ENCODE data around the gene SSX4B. TPM values are rescaled to one million over a fixed set of nuclear protein-coding genes. Genes with fewer than 3 reads are reported as not detected.
"Not testable (repeated sequence)": the region's sequence is repeated elsewhere in the genome, so short reads cannot be mapped to it uniquely, and the experiment has no call there.

SSX4B gene
- total RNA-seq, 1 experiment from 2014 or later, result 0.15 TPM

GRCh38 chrX:48450076-48450475 is 38.3 kb upstream of the SSX4B start:
- Histone ChIP-seq H3K4me3 (ENCODE audit: low read depth in 2 of 2, low read length in 2 of 2) (no peak overlapping the region), H3K36me3 (ENCODE audit: control insufficient read depth, insufficient read depth, low read length) (no peaks in the 10 kb centered on the region), H3K9me3 (ENCODE audit: control insufficient read depth, insufficient read depth, low read depth, low read length) (no peaks in the 10 kb centered on the region), H3K27ac (ENCODE audit: low read length) (no peak overlapping the region), H3K27me3 (ENCODE audit: control insufficient read depth, insufficient read depth, low read length) (no peaks in the 10 kb centered on the region), H3K4me1 (ENCODE audit: control insufficient read depth, insufficient read depth, low read length) (no peaks in the 10 kb centered on the region)
- TF ChIP-seq, protein P1, sequence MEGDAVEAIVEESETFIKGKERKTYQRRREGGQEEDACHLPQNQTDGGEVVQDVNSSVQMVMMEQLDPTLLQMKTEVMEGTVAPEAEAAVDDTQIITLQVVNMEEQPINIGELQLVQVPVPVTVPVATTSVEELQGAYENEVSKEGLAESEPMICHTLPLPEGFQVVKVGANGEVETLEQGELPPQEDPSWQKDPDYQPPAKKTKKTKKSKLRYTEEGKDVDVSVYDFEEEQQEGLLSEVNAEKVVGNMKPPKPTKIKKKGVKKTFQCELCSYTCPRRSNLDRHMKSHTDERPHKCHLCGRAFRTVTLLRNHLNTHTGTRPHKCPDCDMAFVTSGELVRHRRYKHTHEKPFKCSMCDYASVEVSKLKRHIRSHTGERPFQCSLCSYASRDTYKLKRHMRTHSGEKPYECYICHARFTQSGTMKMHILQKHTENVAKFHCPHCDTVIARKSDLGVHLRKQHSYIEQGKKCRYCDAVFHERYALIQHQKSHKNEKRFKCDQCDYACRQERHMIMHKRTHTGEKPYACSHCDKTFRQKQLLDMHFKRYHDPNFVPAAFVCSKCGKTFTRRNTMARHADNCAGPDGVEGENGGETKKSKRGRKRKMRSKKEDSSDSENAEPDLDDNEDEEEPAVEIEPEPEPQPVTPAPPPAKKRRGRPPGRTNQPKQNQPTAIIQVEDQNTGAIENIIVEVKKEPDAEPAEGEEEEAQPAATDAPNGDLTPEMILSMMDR (IDR thresholded peaks at IDR 0.05), result no peak
- no peak for TF ChIP-seq SIN3A (IDR thresholded peaks at IDR 0.05; ENCODE audit: borderline replicate concordance, insufficient read depth, low read depth, low read length)
- TF ChIP-seq, protein P2, sequence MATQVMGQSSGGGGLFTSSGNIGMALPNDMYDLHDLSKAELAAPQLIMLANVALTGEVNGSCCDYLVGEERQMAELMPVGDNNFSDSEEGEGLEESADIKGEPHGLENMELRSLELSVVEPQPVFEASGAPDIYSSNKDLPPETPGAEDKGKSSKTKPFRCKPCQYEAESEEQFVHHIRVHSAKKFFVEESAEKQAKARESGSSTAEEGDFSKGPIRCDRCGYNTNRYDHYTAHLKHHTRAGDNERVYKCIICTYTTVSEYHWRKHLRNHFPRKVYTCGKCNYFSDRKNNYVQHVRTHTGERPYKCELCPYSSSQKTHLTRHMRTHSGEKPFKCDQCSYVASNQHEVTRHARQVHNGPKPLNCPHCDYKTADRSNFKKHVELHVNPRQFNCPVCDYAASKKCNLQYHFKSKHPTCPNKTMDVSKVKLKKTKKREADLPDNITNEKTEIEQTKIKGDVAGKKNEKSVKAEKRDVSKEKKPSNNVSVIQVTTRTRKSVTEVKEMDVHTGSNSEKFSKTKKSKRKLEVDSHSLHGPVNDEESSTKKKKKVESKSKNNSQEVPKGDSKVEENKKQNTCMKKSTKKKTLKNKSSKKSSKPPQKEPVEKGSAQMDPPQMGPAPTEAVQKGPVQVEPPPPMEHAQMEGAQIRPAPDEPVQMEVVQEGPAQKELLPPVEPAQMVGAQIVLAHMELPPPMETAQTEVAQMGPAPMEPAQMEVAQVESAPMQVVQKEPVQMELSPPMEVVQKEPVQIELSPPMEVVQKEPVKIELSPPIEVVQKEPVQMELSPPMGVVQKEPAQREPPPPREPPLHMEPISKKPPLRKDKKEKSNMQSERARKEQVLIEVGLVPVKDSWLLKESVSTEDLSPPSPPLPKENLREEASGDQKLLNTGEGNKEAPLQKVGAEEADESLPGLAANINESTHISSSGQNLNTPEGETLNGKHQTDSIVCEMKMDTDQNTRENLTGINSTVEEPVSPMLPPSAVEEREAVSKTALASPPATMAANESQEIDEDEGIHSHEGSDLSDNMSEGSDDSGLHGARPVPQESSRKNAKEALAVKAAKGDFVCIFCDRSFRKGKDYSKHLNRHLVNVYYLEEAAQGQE (IDR thresholded peaks at IDR 0.05; ENCODE audit: insufficient read depth in 1 of 2, low read depth in 2 of 2, low read length in 1 of 2), result no peak
- TF ChIP-seq POLR2AphosphoS5 (IDR thresholded peaks at IDR 0.05; ENCODE audit: low read depth, low read length), result no peak
- no peak for TF ChIP-seq TCF7L2 (IDR thresholded peaks at IDR 0.05; ENCODE audit: low read depth, low read length)
- in situ Hi-C loops (cut with HindIII; ENCODE audit: low pct_unique_long_range_greater_than_20kb, low sequenced_read_pairs), result no loop called here
- ATAC-seq, result no peak
- no peak for DNase-seq (ENCODE audit: low read depth, low spot score)
- intact Hi-C loops (cut with micrococcal nuclease; ENCODE audit: unreplicated experiment), result no loop called here
- BruUV-seq (replicated peaks), result no TSS peak
- POLR2A ChIA-PET, result no interaction called here
- CTCF ChIA-PET, result no interaction called here

DNA sequence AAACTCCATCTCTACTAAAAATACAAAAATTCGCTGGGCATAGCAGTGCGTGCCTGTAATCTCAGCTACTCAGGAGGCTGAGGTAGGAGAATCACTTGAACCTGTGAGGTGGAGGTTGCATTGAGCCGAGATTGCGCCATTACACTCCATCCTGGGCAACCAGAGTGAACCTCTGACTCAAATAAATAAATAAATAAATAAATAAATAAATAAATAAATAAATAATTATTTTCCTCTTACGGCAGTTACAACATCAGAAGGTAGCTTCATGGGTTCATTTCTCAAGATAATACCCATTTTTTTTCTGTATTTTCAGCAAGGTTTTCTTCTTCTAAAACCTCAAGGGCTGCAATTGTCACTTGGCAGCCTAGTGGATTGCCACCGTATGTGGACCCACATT is 35.4 kb upstream of the SSX4B start:
- intact Hi-C loops (cut with micrococcal nuclease; ENCODE audit: unreplicated experiment); H3K4me3 ChIP-seq (ENCODE audit: low read depth in 2 of 2, low read length in 2 of 2); POLR2A ChIA-PET; CTCF ChIA-PET; H3K27ac ChIP-seq (ENCODE audit: low read length); H3K27me3 ChIP-seq (ENCODE audit: control insufficient read depth, insufficient read depth, low read length); H3K36me3 ChIP-seq (ENCODE audit: control insufficient read depth, insufficient read depth, low read length); H3K9me3 ChIP-seq (ENCODE audit: control insufficient read depth, insufficient read depth, low read depth, low read length); H3K4me1 ChIP-seq (ENCODE audit: control insufficient read depth, insufficient read depth, low read length); BruUV-seq (replicated peaks); in situ Hi-C loops (cut with HindIII; ENCODE audit: low pct_unique_long_range_greater_than_20kb, low sequenced_read_pairs); ATAC-seq; DNase-seq (ENCODE audit: low read depth, low spot score): not testable (repeated sequence)

DNA sequence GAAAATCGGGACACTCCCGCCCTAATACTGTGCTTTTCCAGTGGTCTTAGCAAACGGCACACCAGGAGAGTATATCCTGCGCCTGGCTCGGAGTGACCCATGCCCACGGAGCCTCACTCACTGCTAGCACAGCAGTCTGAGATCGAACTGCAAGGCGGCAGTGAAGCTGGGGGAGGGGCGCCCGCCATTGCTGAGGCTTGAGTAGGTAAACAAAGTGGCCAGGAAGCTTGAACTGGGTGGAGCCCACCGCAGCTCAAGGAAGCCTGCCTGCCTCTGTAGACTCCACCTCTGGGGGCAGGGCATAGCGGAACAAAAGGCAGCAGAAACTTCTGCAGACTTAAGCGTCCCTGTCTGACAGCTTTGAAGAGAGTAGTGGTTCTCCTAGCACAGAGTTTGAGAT is 22.0 kb upstream of the SSX4B start:
- in situ Hi-C loops (cut with HindIII; ENCODE audit: low pct_unique_long_range_greater_than_20kb, low sequenced_read_pairs); H3K9me3 ChIP-seq (ENCODE audit: control insufficient read depth, insufficient read depth, low read depth, low read length); DNase-seq (ENCODE audit: low read depth, low spot score); H3K36me3 ChIP-seq (ENCODE audit: control insufficient read depth, insufficient read depth, low read length); CTCF ChIA-PET; H3K4me1 ChIP-seq (ENCODE audit: control insufficient read depth, insufficient read depth, low read length); ATAC-seq; intact Hi-C loops (cut with micrococcal nuclease; ENCODE audit: unreplicated experiment); H3K27ac ChIP-seq (ENCODE audit: low read length); BruUV-seq (replicated peaks); H3K27me3 ChIP-seq (ENCODE audit: control insufficient read depth, insufficient read depth, low read length); POLR2A ChIA-PET: not testable (repeated sequence)
- H3K4me3 ChIP-seq (ENCODE audit: low read depth in 2 of 2, low read length in 2 of 2), result peak overlapping the region in 1 of 2 experiments; percentile 13; a peak in 2 of 4 replicates

- H3K27me3 ChIP-seq (ENCODE audit: control insufficient read depth, insufficient read depth, low read length); H3K9me3 ChIP-seq (ENCODE audit: control insufficient read depth, insufficient read depth, low read depth, low read length); DNase-seq (ENCODE audit: low read depth, low spot score); in situ Hi-C loops (cut with HindIII; ENCODE audit: low pct_unique_long_range_greater_than_20kb, low sequenced_read_pairs); H3K27ac ChIP-seq (ENCODE audit: low read length); CTCF ChIA-PET; H3K4me3 ChIP-seq (ENCODE audit: low read depth in 2 of 2, low read length in 2 of 2); intact Hi-C loops (cut with micrococcal nuclease; ENCODE audit: unreplicated experiment); ATAC-seq; H3K36me3 ChIP-seq (ENCODE audit: control insufficient read depth, insufficient read depth, low read length); BruUV-seq (replicated peaks); POLR2A ChIA-PET; H3K4me1 ChIP-seq (ENCODE audit: control insufficient read depth, insufficient read depth, low read length): not testable (repeated sequence)
These were observed 18.4 kb upstream of the SSX4B start for GRCh38 chrX:48430166-48430565.

DNA sequence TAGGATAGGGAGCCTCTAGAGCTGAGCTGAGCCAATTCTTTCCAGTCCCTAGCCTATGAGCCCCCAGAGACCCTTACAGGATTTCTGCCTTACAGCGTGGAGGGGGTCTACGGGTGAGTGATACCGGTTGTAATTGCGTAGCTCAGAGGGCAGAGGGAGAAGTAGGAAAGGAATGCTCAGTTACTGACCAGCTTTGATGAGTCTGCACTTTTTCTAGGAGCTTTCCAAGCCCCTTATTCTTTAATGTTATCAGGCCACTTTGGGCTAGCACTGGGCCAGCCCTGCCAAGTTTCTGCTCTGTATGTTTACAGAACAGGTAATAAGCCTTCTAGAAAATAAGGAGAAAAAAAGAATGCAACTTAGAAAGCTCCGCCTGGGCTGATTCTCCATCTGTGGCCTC is 17.8 kb upstream of the SSX4B start:
- H3K4me3 ChIP-seq (ENCODE audit: low read depth in 2 of 2, low read length in 2 of 2); BruUV-seq (replicated peaks); H3K9me3 ChIP-seq (ENCODE audit: control insufficient read depth, insufficient read depth, low read depth, low read length); H3K27ac ChIP-seq (ENCODE audit: low read length); ATAC-seq; H3K36me3 ChIP-seq (ENCODE audit: control insufficient read depth, insufficient read depth, low read length); H3K27me3 ChIP-seq (ENCODE audit: control insufficient read depth, insufficient read depth, low read length); DNase-seq (ENCODE audit: low read depth, low spot score); intact Hi-C loops (cut with micrococcal nuclease; ENCODE audit: unreplicated experiment); H3K4me1 ChIP-seq (ENCODE audit: control insufficient read depth, insufficient read depth, low read length); CTCF ChIA-PET; POLR2A ChIA-PET; in situ Hi-C loops (cut with HindIII; ENCODE audit: low pct_unique_long_range_greater_than_20kb, low sequenced_read_pairs): not testable (repeated sequence)

All from Panc1 (cell line).